HepG2 (cell line): ENCODE results near the gene AK2. TPM values are rescaled to one million over a fixed set of nuclear protein-coding genes. Genes with fewer than 3 reads are reported as not detected.
A peak's percentile ranks its signal among the peaks of the same experiment; 100 is the strongest.

ENCODE experiments used
- CC2D1A ChIP-seq: sonication (generic); formaldehyde crosslinking; IDR thresholded peaks from 2 replicates; pipeline ENCODE4 v1.8.1; 2023; ENCODE audit warnings: mild to moderate bottlenecking, missing genetic modification reagents
- CENPT ChIP-seq: sonication (generic); formaldehyde crosslinking; IDR thresholded peaks from 2 replicates; pipeline ENCODE4 v1.8.0; 2022; ENCODE audit warnings: low read depth, mild to moderate bottlenecking, moderate library complexity, missing genetic modification reagents
- CREBL2 ChIP-seq: sonication (generic); formaldehyde crosslinking; IDR thresholded peaks from 2 replicates; pipeline ENCODE4 v1.8.1; 2023; ENCODE audit warnings: missing genetic modification reagents, mild to moderate bottlenecking, borderline replicate concordance
- ELF1 ChIP-seq: sonication (generic); formaldehyde crosslinking; IDR thresholded peaks from 2 replicates; pipeline ENCODE4 v1.4.0; 2020; ENCODE audit warnings: missing genetic modification reagents
- FOSL2 ChIP-seq: sonication (generic); formaldehyde crosslinking; IDR thresholded peaks from 2 replicates; pipeline ENCODE4 v1.4.0; 2020; ENCODE audit warnings: missing genetic modification reagents
- GLI4 ChIP-seq: sonication (generic); formaldehyde crosslinking; IDR thresholded peaks from 2 replicates; pipeline ENCODE4 v1.5.1; 2020; ENCODE audit warnings: missing genetic modification reagents, mild to moderate bottlenecking, moderate library complexity, borderline replicate concordance
- HNRNPH1 ChIP-seq: fragments of 200-400 bp; formaldehyde crosslinking; optimal IDR thresholded peaks from 2 replicates; pipeline ENCODE3; 2017; ENCODE audit warnings: mild to moderate bottlenecking, low read depth, low read length
- KDM1A ChIP-seq: IDR thresholded peaks from 2 replicates; pipeline ENCODE4 v1.6.1; 2016; ENCODE audit warnings: missing compliant biosample characterization
- KLF11 ChIP-seq: IDR thresholded peaks from 2 replicates; pipeline ENCODE4 v1.6.1; 2016; ENCODE audit warnings: missing compliant biosample characterization
- NFE2L2 ChIP-seq: fragments of 150-350 bp; IDR thresholded peaks from 2 replicates; pipeline ENCODE4 v1.6.1; 2014; ENCODE audit warnings: low read length
- RBM22 ChIP-seq: fragments of 200-400 bp; formaldehyde crosslinking; optimal IDR thresholded peaks from 2 replicates; pipeline ENCODE3; 2017; ENCODE audit warnings: mild to moderate bottlenecking, low read length, moderate library complexity
- SRSF1 ChIP-seq: fragments of 200-400 bp; formaldehyde crosslinking; optimal IDR thresholded peaks from 2 replicates; pipeline ENCODE3; 2017; ENCODE audit warnings: mild to moderate bottlenecking, low read depth, low read length, moderate library complexity
- TBL1XR1 ChIP-seq: fragments of 150-350 bp; IDR thresholded peaks from 2 replicates; pipeline ENCODE4 v1.6.1; 2014; ENCODE audit warnings: borderline replicate concordance, low read length; ENCODE audit not compliant: partially characterized antibody
- TFAP4 ChIP-seq: sonication (generic); IDR thresholded peaks from 2 replicates; pipeline ENCODE4 v1.6.1; 2016; ENCODE audit warnings: low read depth, borderline replicate concordance
- ZBTB49 ChIP-seq: sonication (generic); formaldehyde crosslinking; IDR thresholded peaks from 2 replicates; pipeline ENCODE4 v1.4.0; 2020; ENCODE audit warnings: missing genetic modification reagents, borderline replicate concordance
- polyA plus RNA-seq, 8 experiments: library from polyadenylated mRNA; depleted of rRNA in 3 of 8; stranded (reverse) in 7 of 8; unstranded in 1 of 8; fragments of >200 nt; fragmentation: Illumina TruSeq in 4 of 8; extraction: Trizol in 4 of 8; gene quantifications; 2 replicates each; pipeline versions ENCODE4 v1.2.1 to v1.2.3, GENCODE V29; 2011 to 2016; ENCODE audit warnings: low read depth in 4 of 8, missing spikeins in 1 of 8, mixed read lengths in 1 of 8; ENCODE audit not compliant: insufficient read depth in 1 of 8
- total RNA-seq, 5 experiments: library from RNA; depleted of rRNA; stranded (reverse); fragments of >200 nt; fragmentation: Illumina TruSeq; extraction: Trizol; gene quantifications; 2 replicates each; pipeline ENCODE4 v1.2.3, GENCODE V29; 2016; ENCODE audit warnings: low read depth in 1 of 5

Gene AK2
- total and polyA plus RNA-seq, 2 of the 13 experiments (the other 11 are each of a cell fraction or from before 2014, with no cell fraction given) = 170 to 188 TPM

- 0 out of 2 replicates have a peak, but pooled peaks have one; percentile 18 for TF ChIP-seq FOSL2 (CRISPR knock-in tag)
- no peak for TF ChIP-seq KLF11 (CRISPR knock-in tag)
- no peak for TF ChIP-seq TFAP4
- TF ChIP-seq RBM22 = no peak
- no peak for TF ChIP-seq SRSF1
- peak; percentile 92 for TF ChIP-seq KDM1A (CRISPR knock-in tag)
- no peak for TF ChIP-seq CC2D1A (CRISPR knock-in tag)
- TF ChIP-seq NFE2L2 = no peak
- TF ChIP-seq GLI4 (CRISPR knock-in tag) = no peak
- no peak for TF ChIP-seq HNRNPH1
- peak; percentile 55 for TF ChIP-seq ELF1 (CRISPR knock-in tag)
- no peak for TF ChIP-seq CENPT (CRISPR knock-in tag)
- TF ChIP-seq CREBL2 (CRISPR knock-in tag) = no peak
- no peak for TF ChIP-seq TBL1XR1
- no peak for TF ChIP-seq ZBTB49
These were observed 55.4 kb downstream of the AK2 start (continued) for GRCh38 chr1:32981003-32981901.
